Immature natural killer cell (primary cell): ENCODE results near the gene S100A2. TPM values are rescaled to one million over a fixed set of nuclear protein-coding genes. Genes with fewer than 3 reads are reported as not detected.
"Not testable (repeated sequence)": the region's sequence is repeated elsewhere in the genome, so short reads cannot be mapped to it uniquely, and the experiment has no call there.

Experiments
- DNase-seq, 3 donors: peaks; one replicate each; pipeline ENCODE4 v3.0.0; 2022; ENCODE audit warnings: mixed read lengths in 1 of 3
- H3K27ac Mint-ChIP-seq, 6 donors: one replicate each; pipeline ENCODE4 v1.8.0; 2020; ENCODE audit warnings: mixed read lengths in 6 of 6, mild to moderate bottlenecking in 5 of 6, inconsistent platforms in 4 of 6, moderate library complexity in 3 of 6
- H3K27me3 Mint-ChIP-seq, 3 donors: one replicate each; pipeline ENCODE4 v1.8.0; 2020 to 2021; ENCODE audit warnings: low read depth in 3 of 3, mild to moderate bottlenecking in 3 of 3, mixed read lengths in 3 of 3, moderate library complexity in 3 of 3, inconsistent platforms in 1 of 3
- H3K36me3 Mint-ChIP-seq, 3 donors: one replicate each; pipeline ENCODE4 v1.8.0; 2020; ENCODE audit warnings: mixed read lengths in 3 of 3, inconsistent platforms in 2 of 3, mild to moderate bottlenecking in 2 of 3
- H3K4me1 Mint-ChIP-seq, 2 donors: one replicate each; pipeline ENCODE4 v1.8.0; 2020; ENCODE audit warnings: inconsistent platforms in 2 of 2, mild to moderate bottlenecking in 2 of 2, mixed read lengths in 2 of 2, moderate library complexity in 1 of 2
- H3K4me3 Mint-ChIP-seq, 5 donors: one replicate each; pipeline ENCODE4 v1.8.0; 2020; ENCODE audit warnings: mild to moderate bottlenecking in 5 of 5, mixed read lengths in 5 of 5, inconsistent platforms in 3 of 5, moderate library complexity in 3 of 5
- H3K9me3 Mint-ChIP-seq, 6 donors: one replicate each; pipeline ENCODE4 v1.8.0; 2020; ENCODE audit warnings: mild to moderate bottlenecking in 6 of 6, mixed read lengths in 6 of 6, inconsistent platforms in 4 of 6, moderate library complexity in 3 of 6
- polyA plus RNA-seq, 3 donors: library from polyadenylated mRNA; unstranded; fragments of 300-500 nt; fragmentation: Illumina TruSeq; gene quantifications; one replicate each; pipeline ENCODE4 v1.2.3, GENCODE V29; 2021

The S100A2 gene
- polyA plus RNA-seq, 3 donors from 2014 or later = 0.83 TPM; not detected in 2

GRCh38 chr1:153567621-153568366, 2.1 kb upstream of the S100A2 start:
- peaks cover 27 to 33% of the 10 kb centered on the region in 2 donors for H3K4me1 Mint-ChIP-seq
- H3K27me3 Mint-ChIP-seq = peaks cover 0 to 5% (median 2%) of the 10 kb centered on the region in 3 donors
- H3K36me3 Mint-ChIP-seq = no peaks in the 10 kb centered on the region
- no peaks in the 10 kb centered on the region for H3K9me3 Mint-ChIP-seq
- H3K27ac Mint-ChIP-seq = peak overlapping the region in 3 of 6 donors; percentile 64 to 69 (median 67)
- DNase-seq = peak in 1 of 3 donors; percentile 2
- peak overlapping the region in 1 of 5 donors; percentile 4 for H3K4me3 Mint-ChIP-seq

- Mint-ChIP-seq H3K9me3 (no peaks in the 10 kb centered on the region), H3K4me1 (peaks cover 27 to 33% of the 10 kb centered on the region in 2 donors), H3K4me3 (peak overlapping the region in 4 of 5 donors; percentile 4 to 69 (median 30)), H3K27ac (peak overlapping the region; percentile 83 to 97 (median 92)), H3K36me3 (no peaks in the 10 kb centered on the region), H3K27me3 (peaks cover 0 to 5% (median 2%) of the 10 kb centered on the region in 3 donors)
- peak; percentile 53 to 69 (median 53) for DNase-seq
Observed at GRCh38 chr1:153566414-153567371, 1.0 kb upstream of the S100A2 start.

- Mint-ChIP-seq H3K36me3 (no peaks in the 10 kb centered on the region), H3K4me3 (no peak overlapping the region), H3K9me3 (no peaks in the 10 kb centered on the region), H3K27me3 (peaks cover 0 to 2% (median 2%) of the 10 kb centered on the region in 3 donors), H3K27ac (no peak overlapping the region), H3K4me1 (peaks cover 27 to 33% of the 10 kb centered on the region in 2 donors)
- DNase-seq = no peak
Observed at GRCh38 chr1:153563991-153564390, 1.7 kb downstream of the S100A2 start.

GRCh38 chr1:153563483-153563901, 2.2 kb downstream of the S100A2 start:
- no peak overlapping the region for H3K27ac Mint-ChIP-seq
- peaks cover 24 to 29% of the 10 kb centered on the region in 2 donors for H3K4me1 Mint-ChIP-seq
- DNase-seq = no peak
- peaks cover 0 to 2% (median under 1%) of the 10 kb centered on the region in 3 donors for H3K27me3 Mint-ChIP-seq
- H3K36me3 Mint-ChIP-seq = no peaks in the 10 kb centered on the region
- H3K9me3 Mint-ChIP-seq = no peaks in the 10 kb centered on the region
- H3K4me3 Mint-ChIP-seq = no peak overlapping the region

- not testable (repeated sequence) for H3K9me3 Mint-ChIP-seq, H3K36me3 Mint-ChIP-seq, H3K4me3 Mint-ChIP-seq, H3K27ac Mint-ChIP-seq, H3K27me3 Mint-ChIP-seq, DNase-seq
- H3K4me1 Mint-ChIP-seq = peaks cover 15 to 16% of the 10 kb centered on the region in 2 donors
Observed at GRCh38 chr1:153562021-153562420, 3.6 kb downstream of the S100A2 start.

- Mint-ChIP-seq H3K4me3 (no peak overlapping the region), H3K27ac (no peak overlapping the region), H3K27me3 (peaks cover 0 to 2% (median 1%) of the 10 kb centered on the region in 3 donors), H3K36me3 (no peaks in the 10 kb centered on the region), H3K4me1 (peaks cover 10 to 11% of the 10 kb centered on the region in 2 donors), H3K9me3 (no peaks in the 10 kb centered on the region)
- DNase-seq = no peak
Observed at GRCh38 chr1:153561466-153561985, 4.1 kb downstream of the S100A2 start.

GRCh38 chr1:153560771-153561465, 4.7 kb downstream of the S100A2 start:
- H3K4me3 Mint-ChIP-seq = no peak overlapping the region
- peaks cover 4 to 5% of the 10 kb centered on the region in 2 donors for H3K4me1 Mint-ChIP-seq
- H3K27ac Mint-ChIP-seq = no peak overlapping the region
- H3K9me3 Mint-ChIP-seq = no peaks in the 10 kb centered on the region
- H3K36me3 Mint-ChIP-seq = no peaks in the 10 kb centered on the region
- no peak for DNase-seq
- H3K27me3 Mint-ChIP-seq = peaks cover 0 to 2% (median 1%) of the 10 kb centered on the region in 3 donors

- Mint-ChIP-seq H3K4me1 (peaks cover 0 to under 1% of the 10 kb centered on the region in 2 donors), H3K4me3 (no peak overlapping the region)
Observed at GRCh38 chr1:153560241-153560640, 5.4 kb downstream of the S100A2 start.

GRCh38 chr1:153557877-153558276, 7.8 kb downstream of the S100A2 start:
- Mint-ChIP-seq H3K27me3 (peaks cover 0 to 3% (median 2%) of the 10 kb centered on the region in 3 donors), H3K36me3 (no peaks in the 10 kb centered on the region), H3K27ac (no peak overlapping the region), H3K4me3 (no peak overlapping the region), H3K4me1 (no peaks in the 10 kb centered on the region), H3K9me3 (no peaks in the 10 kb centered on the region)
- DNase-seq = no peak

More at GRCh38 chr1:153560241-153560640, 5.4 kb downstream of the S100A2 start:
- no peak for DNase-seq
- no peaks in the 10 kb centered on the region for H3K9me3 Mint-ChIP-seq
- peaks cover 0 to 2% (median 1%) of the 10 kb centered on the region in 3 donors for H3K27me3 Mint-ChIP-seq
- no peaks in the 10 kb centered on the region for H3K36me3 Mint-ChIP-seq
- peak overlapping the region in 1 of 6 donors; percentile 21 for H3K27ac Mint-ChIP-seq

GRCh38 chr1:153556348-153556747, 9.3 kb downstream of the S100A2 start:
- peaks cover 0 to 3% (median 2%) of the 10 kb centered on the region in 3 donors for H3K27me3 Mint-ChIP-seq
- H3K4me1 Mint-ChIP-seq = no peaks in the 10 kb centered on the region
- no peak for DNase-seq
- no peaks in the 10 kb centered on the region for H3K36me3 Mint-ChIP-seq
- H3K27ac Mint-ChIP-seq = no peak overlapping the region
- no peaks in the 10 kb centered on the region for H3K9me3 Mint-ChIP-seq
- H3K4me3 Mint-ChIP-seq = no peak overlapping the region

GRCh38 chr1:153553830-153554541, 11.7 kb downstream of the S100A2 start:
- Mint-ChIP-seq H3K36me3 (no peaks in the 10 kb centered on the region), H3K27me3 (peaks cover 0 to 5% (median 0%) of the 10 kb centered on the region in 3 donors), H3K4me1 (no peaks in the 10 kb centered on the region), H3K27ac (no peak overlapping the region), H3K4me3 (no peak overlapping the region), H3K9me3 (no peaks in the 10 kb centered on the region)
- no peak for DNase-seq

- Mint-ChIP-seq H3K9me3 (no peaks in the 10 kb centered on the region), H3K4me1 (no peaks in the 10 kb centered on the region), H3K27ac (no peak overlapping the region), H3K27me3 (peaks cover 0 to 5% (median 0%) of the 10 kb centered on the region in 3 donors), H3K36me3 (no peaks in the 10 kb centered on the region), H3K4me3 (no peak overlapping the region)
- DNase-seq = no peak
Observed at GRCh38 chr1:153553096-153553495, 12.5 kb downstream of the S100A2 start.

- peaks cover 0 to 1% of the 10 kb centered on the region in 2 donors for H3K4me1 Mint-ChIP-seq
- no peaks in the 10 kb centered on the region for H3K9me3 Mint-ChIP-seq
- peaks cover 0 to 5% (median 1%) of the 10 kb centered on the region in 3 donors for H3K27me3 Mint-ChIP-seq
- H3K4me3 Mint-ChIP-seq = no peak overlapping the region
- H3K27ac Mint-ChIP-seq = no peak overlapping the region
- no peaks in the 10 kb centered on the region for H3K36me3 Mint-ChIP-seq
- no peak for DNase-seq
Observed at GRCh38 chr1:153552335-153552734, 13.3 kb downstream of the S100A2 start.
